Fibroblast of the aortic adventitia (primary cell): ENCODE results near the gene DSC2. TPM values are rescaled to one million over a fixed set of nuclear protein-coding genes. Genes with fewer than 3 reads are reported as not detected.

Experiments
- DNase-seq: peaks from one replicate; pipeline ENCODE4 v3.0.0-alpha.2; 2010; ENCODE audit warnings: low read depth
- H3K4me3 ChIP-seq: 2 replicates; pipeline ENCODE4 v1.5.1; 2011; ENCODE audit warnings: low read depth, mild to moderate bottlenecking, control low read depth, low read length, moderate library complexity
- total RNA-seq: library from RNA; depleted of rRNA; stranded (reverse); fragments of >200 nt; gene quantifications from 2 replicates; pipeline ENCODE4 v1.2.3, GENCODE V29; 2012; ENCODE audit warnings: low replicate concordance
- TF ChIP-seq, protein P1 (sequence below): IDR thresholded peaks from 2 replicates; pipeline ENCODE4 v1.5.1; 2011; ENCODE audit warnings: mild to moderate bottlenecking, low read length, control low read depth, inconsistent platforms; ENCODE audit not compliant: insufficient read depth

The DSC2 gene
- total RNA-seq, 1 donor: not detected

GRCh38 chr18:31099450-31100230 is 2.6 kb downstream of the DSC2 start:
- no peak overlapping the region for H3K4me3 ChIP-seq
- no peak for DNase-seq
- TF ChIP-seq, protein P1, sequence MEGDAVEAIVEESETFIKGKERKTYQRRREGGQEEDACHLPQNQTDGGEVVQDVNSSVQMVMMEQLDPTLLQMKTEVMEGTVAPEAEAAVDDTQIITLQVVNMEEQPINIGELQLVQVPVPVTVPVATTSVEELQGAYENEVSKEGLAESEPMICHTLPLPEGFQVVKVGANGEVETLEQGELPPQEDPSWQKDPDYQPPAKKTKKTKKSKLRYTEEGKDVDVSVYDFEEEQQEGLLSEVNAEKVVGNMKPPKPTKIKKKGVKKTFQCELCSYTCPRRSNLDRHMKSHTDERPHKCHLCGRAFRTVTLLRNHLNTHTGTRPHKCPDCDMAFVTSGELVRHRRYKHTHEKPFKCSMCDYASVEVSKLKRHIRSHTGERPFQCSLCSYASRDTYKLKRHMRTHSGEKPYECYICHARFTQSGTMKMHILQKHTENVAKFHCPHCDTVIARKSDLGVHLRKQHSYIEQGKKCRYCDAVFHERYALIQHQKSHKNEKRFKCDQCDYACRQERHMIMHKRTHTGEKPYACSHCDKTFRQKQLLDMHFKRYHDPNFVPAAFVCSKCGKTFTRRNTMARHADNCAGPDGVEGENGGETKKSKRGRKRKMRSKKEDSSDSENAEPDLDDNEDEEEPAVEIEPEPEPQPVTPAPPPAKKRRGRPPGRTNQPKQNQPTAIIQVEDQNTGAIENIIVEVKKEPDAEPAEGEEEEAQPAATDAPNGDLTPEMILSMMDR: no peak

GRCh38 chr18:31098878-31099277 is 3.3 kb downstream of the DSC2 start:
- TF ChIP-seq, protein P1: no peak
- no peak for DNase-seq
- H3K4me3 ChIP-seq: no peak overlapping the region

DNA sequence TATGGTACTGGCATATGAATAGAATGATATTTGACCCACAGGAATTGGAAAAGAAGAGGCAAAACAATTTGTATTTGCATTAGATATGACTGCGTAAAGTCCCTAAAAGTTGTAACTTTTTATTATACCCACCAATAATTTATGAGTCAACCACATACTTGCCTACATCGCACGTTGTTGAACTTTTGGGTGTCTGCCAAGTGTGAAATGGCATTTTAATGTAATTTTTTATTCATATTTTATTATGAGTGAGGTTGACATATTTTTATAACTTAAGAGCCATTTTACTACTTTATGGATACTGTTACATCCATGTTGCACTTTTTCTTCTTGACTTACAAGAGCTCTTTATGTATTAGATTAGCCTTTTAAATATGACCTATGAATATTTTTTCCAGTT is 4.6 kb downstream of the DSC2 start:
- TF ChIP-seq, protein P1: no peak

DNA sequence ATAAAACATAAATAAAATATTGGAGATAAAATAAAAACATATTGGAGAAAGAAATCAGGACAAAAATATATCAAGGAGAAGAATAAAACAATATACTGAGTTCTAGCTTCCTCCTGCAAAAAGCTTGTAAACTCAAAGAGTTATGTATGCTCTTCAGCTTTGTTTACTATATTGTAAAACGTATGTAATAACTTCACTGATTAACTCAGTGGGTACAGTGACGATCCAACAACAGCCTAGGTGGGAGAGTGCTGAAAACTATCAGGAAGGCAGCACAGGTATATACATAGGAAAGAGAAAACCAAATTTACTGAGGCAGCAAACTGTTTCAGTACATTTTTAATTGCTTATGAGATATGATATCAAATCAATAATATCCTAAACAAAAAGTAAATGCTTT is 8.3 kb downstream of the DSC2 start:
- no peak overlapping the region for H3K4me3 ChIP-seq
- DNase-seq: no peak
- TF ChIP-seq, protein P1: no peak

More for the DNA sequence above, 4.6 kb downstream of the DSC2 start:
- H3K4me3 ChIP-seq: no peak overlapping the region
- DNase-seq: no peak

- no peak overlapping the region for H3K4me3 ChIP-seq
- no peak for DNase-seq
- TF ChIP-seq, protein P1: no peak
These were observed 8.9 kb downstream of the DSC2 start for GRCh38 chr18:31093294-31093693.

GRCh38 chr18:31091350-31091749 is 10.9 kb downstream of the DSC2 start:
- no peak overlapping the region for H3K4me3 ChIP-seq
- TF ChIP-seq, protein P1: no peak
- no peak for DNase-seq
